GM19463 (cell line): ENCODE measurements around the gene LRRK2.

Source experiments
- ATAC-seq: cut with Tn5 transposase; IDR thresholded peaks from one replicate; pipeline ENCODE4 v1.9.1; 2021; ENCODE audit warnings: mild to moderate bottlenecking, moderate library complexity; ENCODE audit not compliant: unreplicated experiment

Gene LRRK2

DNA sequence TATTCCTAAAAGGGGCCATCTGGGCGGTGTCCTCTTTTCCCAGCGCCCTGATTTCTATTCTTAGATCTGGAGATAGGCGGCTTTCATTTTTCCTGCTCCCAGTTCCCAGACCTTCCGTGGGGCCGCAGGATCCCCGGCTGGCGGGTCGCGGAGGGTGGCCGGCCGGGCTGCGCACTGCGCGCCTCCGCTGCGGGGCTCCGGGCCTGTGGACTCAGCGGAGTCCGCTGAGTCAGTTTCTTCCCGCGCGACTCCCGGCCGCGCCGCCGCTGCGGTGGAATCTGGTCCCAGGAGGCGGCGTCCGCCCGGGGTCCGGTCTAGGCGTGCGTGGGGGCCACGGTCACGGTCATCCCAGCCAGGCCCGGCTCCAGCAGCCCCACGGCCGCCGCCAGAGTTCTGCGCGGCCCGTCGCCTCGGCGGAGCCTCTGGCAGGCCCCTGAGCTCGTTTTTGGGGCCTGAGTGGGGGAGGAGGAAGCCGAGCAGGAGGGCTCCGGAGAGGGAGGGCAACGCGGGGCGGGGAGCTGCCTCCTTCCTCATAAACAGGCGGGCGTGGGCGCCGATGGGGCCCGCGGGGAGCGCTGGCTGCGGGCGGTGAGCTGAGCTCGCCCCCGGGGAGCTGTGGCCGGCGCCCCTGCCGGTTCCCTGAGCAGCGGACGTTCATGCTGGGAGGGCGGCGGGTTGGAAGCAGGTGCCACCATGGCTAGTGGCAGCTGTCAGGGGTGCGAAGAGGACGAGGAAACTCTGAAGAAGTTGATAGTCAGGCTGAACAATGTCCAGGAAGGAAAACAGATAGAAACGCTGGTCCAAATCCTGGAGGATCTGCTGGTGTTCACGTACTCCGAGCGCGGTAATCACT is at the start of gene LRRK2:
Gene LRRK2, plus strand, starts transcription at position 559 of the 853 bp plus-strand sequence. Its CDS starts 135 bp downstream, at position 694.
- peak; percentile 54 for ATAC-seq

DNA sequence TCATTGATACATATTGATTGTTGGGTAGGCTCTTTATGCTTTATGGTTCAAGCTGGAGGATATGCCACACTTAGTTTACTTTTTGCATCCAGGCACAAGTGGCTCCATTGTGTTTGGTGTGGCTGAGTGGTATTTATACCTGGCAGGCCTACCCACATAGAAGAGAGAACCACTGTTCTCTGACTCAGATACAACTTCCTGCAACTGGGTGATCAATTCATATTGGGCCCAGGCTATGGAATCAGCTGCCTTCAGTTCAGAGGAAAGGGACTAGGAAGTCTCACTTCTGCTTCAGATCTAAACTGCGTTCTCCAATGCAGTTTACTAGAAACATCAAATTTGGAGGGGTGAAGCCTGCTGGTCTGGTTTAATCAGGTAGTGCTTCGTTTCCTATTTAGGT is 49.8 kb upstream of the LRRK2 start:
- no peak for ATAC-seq

DNA sequence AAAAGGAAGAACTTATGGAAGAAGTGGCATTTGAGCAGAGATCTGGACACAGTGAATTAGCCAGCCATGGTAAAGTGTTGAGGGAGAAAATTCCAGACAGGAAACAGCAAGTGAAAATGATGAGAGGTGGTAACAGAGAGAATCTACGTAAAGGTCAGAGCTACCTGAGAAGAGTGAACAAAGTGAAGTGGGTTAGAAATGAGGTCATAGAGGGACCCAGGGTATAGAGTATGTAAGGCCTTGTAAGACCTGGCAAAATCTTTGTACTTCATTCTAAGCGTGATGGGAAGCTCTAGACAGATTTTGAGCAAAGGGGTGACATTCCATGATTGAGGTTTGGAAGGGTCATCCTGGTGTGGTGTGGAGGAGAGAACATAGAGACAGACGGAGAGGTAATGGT is 49.3 kb upstream of the LRRK2 start:
- ATAC-seq = no peak

GRCh38 chr12:40178701-40179100 is 46.1 kb upstream of the LRRK2 start:
- ATAC-seq = no peak

DNA sequence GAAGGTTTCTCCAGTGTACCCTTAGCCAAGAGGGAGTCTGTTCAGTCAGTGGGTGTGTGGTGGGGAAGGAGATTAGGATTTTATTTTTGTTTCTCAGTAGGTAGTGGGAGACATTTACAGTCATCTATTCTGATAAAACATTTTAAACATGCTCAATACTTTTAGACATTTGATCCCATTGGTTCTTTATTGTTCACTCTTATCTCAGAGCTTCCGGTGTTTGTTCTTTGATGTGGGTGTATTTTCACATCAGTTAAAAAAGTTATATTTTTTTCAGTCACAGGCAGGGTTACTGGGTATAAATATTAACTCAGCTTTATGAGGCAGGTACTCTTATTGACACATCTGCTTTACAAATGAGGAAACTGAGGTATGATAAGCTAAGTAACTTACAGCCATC is 43.3 kb upstream of the LRRK2 start:
- ATAC-seq = no peak

- no peak for ATAC-seq
Observed at GRCh38 chr12:40183715-40184114, 41.1 kb upstream of the LRRK2 start.

GRCh38 chr12:40184493-40185302 is 40.1 kb upstream of the LRRK2 start:
- no peak for ATAC-seq

DNA sequence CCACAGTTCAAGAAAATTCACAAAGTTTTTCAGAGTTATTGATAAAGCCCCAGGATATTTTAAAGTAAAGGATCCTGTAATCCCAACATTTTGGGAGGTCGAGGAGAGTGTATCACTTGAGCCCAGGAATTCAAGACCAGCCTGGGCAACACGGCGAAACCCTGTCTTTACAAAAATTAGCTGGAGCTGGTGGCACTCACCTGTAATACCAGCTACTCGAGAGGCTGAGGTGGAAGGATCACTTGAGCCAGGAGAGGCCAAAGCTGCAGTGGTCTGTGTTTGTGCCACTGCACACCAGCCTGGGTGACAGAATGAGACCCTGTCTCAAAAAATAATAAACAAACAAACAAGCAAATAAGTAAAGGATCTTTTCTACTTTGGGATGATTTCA is 39.5 kb upstream of the LRRK2 start:
- no peak for ATAC-seq

DNA sequence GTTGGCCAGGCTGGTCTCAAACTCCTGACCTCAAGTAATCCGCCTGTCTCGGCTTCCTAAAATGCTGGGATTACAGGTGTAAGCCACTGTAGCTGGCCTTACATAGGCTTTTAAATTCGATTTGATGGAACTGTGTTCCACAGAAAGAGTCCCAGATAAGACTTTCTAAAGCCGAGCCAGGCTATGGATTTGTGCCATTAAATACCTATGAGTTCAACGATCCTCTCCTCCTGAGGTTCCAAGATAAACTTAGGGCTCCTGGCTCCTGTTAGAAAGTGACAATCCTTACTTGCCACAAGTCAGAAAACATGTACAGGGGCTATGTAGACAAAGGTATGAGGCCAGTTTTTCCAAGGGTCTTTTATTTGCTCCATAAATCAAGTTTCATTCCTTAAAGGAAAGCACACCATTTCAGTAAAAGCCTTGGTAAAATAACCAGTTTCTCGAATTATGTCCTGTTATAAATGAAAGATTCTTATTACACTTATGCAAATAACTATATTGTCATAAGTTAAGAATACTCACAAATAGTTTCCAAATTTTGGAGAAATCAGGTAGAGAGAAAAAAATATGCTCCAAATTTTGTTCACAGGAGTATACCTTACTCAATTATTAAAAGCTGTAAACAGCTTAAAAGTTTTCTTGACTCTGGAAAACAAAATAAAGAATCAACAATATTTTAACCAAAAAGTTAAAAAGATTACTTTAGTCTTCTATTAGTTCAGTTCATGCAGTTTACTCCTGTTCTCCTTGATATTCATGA is 36.1 kb upstream of the LRRK2 start:
- ATAC-seq = no peak

DNA sequence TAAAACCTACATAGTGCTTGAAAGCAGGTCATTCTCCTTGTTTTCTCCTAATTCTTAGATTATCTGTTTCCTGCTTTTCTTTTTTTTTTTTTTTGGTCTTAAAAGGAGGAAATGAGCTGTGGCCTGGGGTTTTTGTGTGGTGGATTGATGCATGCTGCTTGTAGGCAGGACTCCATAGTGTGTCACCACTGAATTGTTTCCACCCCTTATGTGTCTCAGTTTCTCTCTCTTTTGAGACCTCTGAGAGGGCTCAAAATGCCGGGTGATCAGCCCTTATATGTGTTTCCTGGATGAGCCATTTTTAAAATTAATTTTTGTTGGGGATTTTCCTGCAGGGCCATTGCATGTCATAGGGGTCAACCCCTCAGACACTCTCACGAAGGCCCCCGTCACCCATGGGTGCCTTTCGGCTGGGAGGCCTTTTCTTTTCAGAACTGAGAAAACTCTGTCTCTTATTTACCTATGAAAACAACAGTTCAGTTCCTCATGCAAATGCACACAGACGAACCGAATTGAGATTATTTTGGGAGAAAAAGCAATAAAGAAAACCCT is 32.0 kb upstream of the LRRK2 start:
- peak; percentile 97 for ATAC-seq

DNA sequence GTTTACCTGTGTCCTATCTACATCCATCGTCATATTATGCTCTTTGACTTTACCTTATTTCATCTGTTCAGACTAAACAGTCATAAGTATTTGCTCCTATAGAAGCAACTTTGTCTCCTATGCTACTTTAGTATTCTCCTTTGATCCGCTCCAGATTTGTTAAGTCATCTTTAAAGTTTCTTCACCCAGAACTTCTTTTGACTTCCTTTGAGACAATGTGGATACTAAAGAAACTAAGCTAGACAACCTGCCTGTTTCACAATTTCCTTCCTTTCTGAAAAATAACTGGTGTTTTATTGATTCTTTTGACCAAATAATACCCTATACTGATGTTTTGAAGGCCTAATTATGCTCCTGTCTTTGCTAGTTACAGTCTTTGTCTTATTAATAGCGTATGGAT is 30.0 kb upstream of the LRRK2 start:
- no peak for ATAC-seq

GRCh38 chr12:40197590-40197989 is 27.2 kb upstream of the LRRK2 start:
- no peak for ATAC-seq

DNA sequence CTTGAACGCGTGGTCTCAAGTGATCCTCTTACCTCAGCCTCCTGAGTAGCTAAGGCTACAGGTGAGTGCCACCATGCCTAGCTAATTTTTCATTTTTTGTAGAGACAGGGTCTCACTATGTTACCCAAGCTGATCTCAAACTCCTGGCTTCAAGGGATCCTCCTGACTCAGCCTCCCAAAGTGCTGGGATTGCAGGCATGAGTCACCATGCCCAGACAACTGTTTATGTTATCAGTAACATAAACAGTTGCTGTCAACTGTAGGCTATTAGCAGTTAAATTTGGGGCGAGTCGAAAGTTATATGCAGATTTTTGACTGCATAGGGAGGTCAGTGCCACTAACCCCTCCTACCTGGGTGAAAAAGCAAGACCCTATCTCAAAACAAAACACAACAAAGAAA is 26.2 kb upstream of the LRRK2 start:
- no peak for ATAC-seq

GRCh38 chr12:40202095-40203059 is 22.4 kb upstream of the LRRK2 start:
- peak; percentile 80 for ATAC-seq

DNA sequence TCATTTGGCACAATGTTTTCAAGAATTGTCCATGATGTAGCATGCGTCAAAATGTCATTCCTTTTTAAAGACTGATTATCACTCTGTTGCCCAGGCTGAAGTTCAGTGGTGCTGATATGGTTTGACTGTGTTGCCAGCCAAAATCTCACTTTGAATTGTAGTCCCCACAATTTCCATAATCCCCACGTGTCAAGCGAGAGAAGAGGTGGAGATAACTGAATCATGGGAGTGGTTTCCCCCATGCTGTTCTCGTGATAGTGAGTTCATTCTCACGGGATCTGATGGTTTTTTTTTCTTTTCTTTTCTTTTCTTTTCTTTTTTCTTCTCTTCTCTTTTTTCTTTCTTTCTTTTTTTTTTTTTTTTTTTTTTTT is 21.8 kb upstream of the LRRK2 start:
- no peak for ATAC-seq

- ATAC-seq = no peak
Observed at GRCh38 chr12:40204337-40204736, 20.5 kb upstream of the LRRK2 start.

GRCh38 chr12:40207551-40207950 is 17.2 kb upstream of the LRRK2 start:
- ATAC-seq = no peak

GRCh38 chr12:40208707-40209446 is 15.9 kb upstream of the LRRK2 start:
- ATAC-seq = peak; percentile 91

- no peak for ATAC-seq
Observed at GRCh38 chr12:40209886-40210285, 14.9 kb upstream of the LRRK2 start.
